Inflammatory macrophage treated with lipopolysaccharide for 4 hours (primary cell): ENCODE results near the gene SREBF1.

Experiments
- DNase-seq: peaks from one replicate; pipeline ENCODE4 v3.0.0-alpha.2; 2020

The SREBF1 gene

DNA sequence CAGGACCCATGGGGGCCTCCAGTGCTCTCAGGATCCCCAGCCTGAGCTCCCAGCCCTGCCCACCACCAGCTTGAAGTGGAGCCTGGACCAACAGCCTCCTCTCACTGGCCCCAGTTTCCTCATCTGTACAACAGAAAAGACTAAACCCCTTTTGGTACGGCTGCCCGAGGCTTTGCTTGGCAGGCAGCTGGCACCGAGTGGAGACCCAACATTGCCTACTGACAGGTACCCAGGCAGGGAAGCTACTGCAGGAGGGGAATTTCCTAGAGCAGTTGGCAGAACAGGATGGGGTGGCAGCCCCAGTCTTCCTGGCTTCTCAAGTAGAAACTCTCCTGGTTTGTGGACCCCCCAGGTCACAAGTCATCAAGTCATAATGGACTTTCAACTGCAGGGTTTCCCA, 14.2 kb downstream of the SREBF1 start:
- DNase-seq: no peak

DNA sequence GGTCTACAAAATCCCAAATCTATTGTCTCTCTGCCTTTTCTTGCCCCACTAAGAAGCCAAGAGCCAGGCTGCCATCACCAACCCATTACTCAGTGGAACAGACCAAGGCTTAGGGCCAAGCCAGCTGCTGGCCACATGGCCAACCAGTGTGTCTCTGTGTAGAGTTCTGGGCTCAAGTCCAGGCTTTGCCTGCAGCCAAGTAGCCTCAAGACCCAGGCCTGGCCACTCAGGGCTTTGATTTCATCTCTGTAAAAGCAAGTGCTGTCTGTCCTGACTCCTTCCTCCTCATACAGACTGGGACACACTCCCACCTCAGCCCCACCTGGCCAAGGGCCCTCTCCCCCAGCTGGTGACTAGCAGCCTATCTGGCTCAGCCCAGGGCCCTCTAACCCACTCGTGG, 14.6 kb downstream of the SREBF1 start:
- DNase-seq: no peak

- no peak for DNase-seq
These were observed 16.2 kb downstream of the SREBF1 start for GRCh38 chr17:17820463-17821158.

- DNase-seq: no peak
These were observed 16.7 kb downstream of the SREBF1 start for GRCh38 chr17:17820046-17820445.

GRCh38 chr17:17819561-17819995, 17.2 kb downstream of the SREBF1 start:
- DNase-seq: peak; percentile 93

GRCh38 chr17:17819111-17819510, 17.7 kb downstream of the SREBF1 start:
- DNase-seq: no peak

- DNase-seq: no peak
These were observed 18.7 kb downstream of the SREBF1 start for GRCh38 chr17:17818088-17818526.

- DNase-seq: no peak
These were observed 19.2 kb downstream of the SREBF1 start for GRCh38 chr17:17817552-17817947.

GRCh38 chr17:17816831-17817551, 19.8 kb downstream of the SREBF1 start:
- no peak for DNase-seq

- DNase-seq: no peak
These were observed 20.5 kb downstream of the SREBF1 start for GRCh38 chr17:17816240-17816814.

DNA sequence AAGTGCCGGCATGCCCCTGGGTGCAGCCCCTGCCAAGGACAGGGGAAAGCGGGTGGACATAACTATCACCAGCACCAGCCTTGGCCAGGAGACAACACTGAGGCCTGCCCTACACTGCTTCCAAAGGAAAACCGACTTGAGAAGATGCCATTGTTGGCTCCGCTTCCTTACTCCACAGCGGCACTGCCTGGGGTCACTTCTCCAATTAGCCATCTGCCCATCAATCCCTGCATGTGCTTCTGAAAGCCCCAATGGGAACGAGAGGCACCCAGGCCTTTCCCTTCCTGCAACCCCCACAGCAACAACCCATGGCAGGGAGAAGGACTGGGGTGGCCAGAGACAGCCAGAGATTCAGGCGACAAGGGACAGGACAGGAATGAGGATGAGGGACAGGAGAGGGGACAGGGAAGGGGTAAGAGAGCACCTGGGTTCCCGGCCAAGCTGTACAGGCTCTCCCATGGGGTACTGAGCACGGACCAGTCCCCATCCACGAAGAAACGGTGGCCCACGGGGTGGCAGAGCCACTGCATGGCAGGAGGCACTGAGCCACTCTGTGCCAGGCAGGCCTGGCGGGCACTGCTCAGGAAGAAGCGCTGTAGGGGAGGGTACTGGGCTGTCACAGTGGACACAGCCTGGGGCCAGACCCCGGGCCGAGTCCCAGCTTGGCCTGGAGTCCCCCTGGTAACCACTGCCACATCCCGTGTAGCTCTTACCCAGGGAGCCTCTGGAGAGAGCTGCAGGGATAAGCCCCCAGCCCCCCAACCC, 21.2 kb downstream of the SREBF1 start:
- DNase-seq: no peak

GRCh38 chr17:17815062-17815406, 21.8 kb downstream of the SREBF1 start:
- no peak for DNase-seq

DNA sequence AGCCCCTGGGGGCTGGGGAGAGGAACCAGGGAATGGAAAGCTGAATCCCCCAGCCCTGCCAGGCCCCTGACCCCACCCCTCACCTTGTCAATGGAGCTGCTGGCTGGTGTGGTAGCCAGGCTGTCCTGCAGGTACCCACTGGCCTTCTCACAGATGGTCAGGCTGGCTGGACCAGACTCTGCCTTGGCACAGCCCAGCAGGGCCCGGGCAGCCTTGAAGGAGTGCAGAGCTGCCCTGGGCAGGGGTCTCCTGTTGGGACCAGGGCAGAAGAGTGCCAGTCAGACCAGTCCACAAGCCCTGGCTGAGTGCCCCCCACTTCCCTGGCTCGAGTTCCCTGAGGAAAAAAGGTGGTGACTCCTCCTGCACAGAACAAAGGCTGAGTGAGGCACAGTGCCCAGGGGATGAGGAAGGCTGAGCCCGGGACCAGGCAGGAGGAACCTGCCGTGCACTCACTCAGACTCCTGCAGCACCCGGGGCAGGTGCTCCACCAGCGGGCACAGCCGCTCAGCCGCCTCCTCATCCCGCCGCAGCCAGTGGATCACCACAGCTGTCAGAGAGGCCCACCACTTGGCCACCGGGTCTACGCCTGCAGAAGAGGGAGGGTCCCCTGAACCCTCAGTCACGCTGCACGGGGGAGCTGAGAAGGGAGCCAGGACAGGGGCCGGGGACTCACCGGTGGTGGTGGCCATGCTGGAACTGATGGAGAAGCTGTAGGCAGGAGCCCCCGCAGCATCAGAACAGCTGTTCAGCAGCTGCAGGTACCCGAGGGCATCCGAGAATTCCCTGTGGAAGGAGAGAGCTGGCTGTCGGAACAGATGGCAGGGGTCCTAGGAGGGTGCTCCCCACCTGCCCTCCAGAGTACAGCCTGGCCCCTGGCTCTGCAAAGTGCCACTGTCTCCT, 22.4 kb downstream of the SREBF1 start:
- DNase-seq: no peak

DNA sequence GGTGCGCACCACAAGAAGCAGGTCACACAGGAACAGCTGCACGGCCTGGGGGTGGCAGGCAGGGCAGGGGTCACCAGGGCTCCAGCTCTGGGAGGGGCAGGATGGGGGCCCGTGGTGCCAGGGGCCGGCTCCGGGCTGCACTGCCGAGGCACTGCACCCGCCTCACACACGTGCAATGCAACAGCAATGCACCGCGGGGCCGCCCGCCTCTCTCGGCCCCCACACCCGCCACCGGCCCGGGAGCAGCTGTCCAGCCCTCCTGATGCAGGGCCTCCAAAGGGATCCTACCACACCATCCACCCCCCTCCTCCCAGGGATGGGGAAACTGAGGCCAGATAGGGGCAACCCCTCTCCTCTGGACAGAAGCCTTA, 23.1 kb downstream of the SREBF1 start:
- DNase-seq: no peak

DNA sequence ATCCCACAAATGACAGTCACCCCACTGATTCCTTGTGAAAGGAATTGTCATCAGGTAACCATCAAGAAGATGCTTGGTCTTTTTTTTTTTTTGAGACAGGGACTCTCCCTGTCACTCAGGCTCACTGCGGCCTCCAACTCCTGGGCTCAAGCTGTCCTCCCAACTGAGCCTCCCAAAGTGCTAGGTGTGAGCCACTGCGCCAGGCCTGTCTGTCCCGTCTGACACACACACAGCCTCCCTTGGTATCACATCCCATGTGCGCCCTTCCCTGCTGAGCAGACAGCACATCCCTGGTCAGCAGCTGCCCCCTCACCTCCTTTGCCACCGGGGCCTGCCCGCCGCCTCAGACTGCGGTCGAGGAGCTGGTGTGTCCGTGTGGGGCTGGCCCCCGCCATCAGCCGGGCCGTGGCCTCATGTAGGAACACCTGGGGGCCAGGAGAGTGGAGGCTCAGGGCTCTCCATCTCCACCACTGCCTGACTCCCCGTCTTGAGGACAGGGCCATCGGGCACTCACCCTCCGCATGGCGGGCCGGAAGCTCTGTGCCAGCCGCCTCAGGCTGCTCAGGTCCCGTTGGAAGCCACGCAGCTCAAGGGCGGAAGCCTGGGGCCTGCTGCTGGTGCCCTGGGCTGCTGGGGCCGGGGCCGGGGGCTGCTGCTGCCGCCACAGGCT, 23.6 kb downstream of the SREBF1 start:
- DNase-seq: no peak

DNA sequence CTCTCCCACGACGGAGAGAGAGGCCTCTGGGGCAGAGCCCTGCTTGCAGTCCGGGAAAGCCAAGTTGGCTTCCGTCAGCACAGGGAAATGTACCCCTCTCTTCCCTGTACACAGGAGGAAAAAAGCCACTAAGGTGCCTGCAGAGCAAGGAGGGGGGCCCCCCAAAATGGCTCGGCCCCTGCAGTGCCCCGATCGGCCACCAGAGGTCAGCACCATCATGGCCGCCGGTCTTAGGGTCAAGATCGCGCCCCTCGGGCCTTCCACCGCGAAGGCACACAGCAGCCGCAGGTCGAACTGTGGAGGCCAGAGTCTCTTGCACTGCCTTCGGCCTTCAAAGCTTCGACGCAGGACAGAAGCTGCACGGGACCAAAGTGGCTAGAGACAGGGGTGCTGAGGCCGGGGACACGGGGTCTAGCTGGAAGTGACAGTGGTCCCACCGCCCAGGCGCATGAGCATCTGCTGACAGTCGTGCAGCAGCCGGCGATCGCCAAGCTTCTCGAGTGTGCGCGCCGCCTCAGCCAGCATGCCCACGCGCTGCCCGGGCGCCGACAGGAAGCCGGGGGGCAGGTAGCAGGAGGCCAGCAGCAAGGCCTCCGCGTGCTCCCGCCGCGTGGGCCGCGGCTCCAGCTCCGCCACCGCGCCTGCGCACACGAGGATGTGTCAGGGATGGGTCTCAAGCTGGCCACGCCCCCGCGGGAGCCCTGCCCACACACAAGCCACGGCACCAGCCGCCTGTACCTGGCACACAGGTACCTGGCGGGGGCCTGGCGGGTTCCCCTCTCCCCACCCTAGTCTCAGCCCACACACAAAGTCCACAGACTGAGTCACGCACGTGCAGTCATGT, 24.4 kb downstream of the SREBF1 start:
- DNase-seq: peak; percentile 37

- no peak for DNase-seq
These were observed 25.2 kb downstream of the SREBF1 start for GRCh38 chr17:17811381-17812210.

GRCh38 chr17:17810895-17811248, 25.9 kb downstream of the SREBF1 start:
- DNase-seq: no peak

GRCh38 chr17:17810084-17810894, 26.5 kb downstream of the SREBF1 start:
- DNase-seq: no peak
